GM19324 (cell line): ENCODE data around the gene TAF9.
"Not testable (repeated sequence)": the region's sequence is repeated elsewhere in the genome, so short reads cannot be mapped to it uniquely, and the experiment has no call there.

Experiments used
- ATAC-seq: cut with Tn5 transposase; IDR thresholded peaks from one replicate; pipeline ENCODE4 v1.9.1; 2021; ENCODE audit warnings: mild to moderate bottlenecking, moderate library complexity; ENCODE audit not compliant: unreplicated experiment, low FRiP score

The TAF9 gene, protein sequence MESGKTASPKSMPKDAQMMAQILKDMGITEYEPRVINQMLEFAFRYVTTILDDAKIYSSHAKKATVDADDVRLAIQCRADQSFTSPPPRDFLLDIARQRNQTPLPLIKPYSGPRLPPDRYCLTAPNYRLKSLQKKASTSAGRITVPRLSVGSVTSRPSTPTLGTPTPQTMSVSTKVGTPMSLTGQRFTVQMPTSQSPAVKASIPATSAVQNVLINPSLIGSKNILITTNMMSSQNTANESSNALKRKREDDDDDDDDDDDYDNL

DNA sequence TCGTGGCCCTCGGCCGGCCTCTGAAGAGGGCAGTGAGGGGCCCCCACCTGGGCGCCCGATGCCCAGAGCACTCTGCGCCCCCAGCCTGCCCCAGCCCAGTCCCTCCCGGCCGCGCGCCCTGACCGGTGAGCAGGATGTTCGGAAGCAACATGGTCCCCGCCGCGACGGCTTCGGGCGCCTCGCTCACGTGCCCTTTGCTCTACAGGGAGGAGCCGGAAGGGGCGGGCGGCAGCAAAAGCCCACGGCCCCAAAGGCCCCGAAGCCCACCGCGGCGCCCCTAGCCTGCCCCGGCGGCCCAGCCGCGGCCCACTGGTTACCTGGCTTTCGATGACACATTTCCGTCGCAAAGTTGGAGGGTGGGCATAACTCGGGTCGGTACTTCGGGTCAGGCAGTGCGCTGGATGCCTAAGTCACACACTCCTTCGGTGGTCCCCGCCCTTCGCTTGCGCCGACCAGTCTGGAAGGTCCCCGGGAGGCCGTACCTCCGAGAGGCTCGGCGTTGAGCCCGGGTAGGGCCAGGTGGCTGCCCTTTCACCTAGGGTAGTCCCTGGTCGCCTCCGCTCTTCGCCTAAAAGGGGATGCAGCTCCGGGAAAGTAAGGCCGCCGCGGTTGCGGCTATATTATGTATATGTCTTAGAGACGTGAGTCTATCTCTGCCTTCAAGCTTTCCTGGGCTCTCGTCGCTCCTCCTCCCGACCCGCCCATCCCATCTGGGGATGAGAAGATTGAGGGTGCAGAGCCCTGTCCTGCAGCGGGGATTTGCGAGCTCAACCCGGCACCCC lies at the start of gene TAF9, which contains the start of the genes AK6 and RAD17:
Gene TAF9 (minus strand): TSS at position 181 of the 782 bp plus-strand sequence. CDS start 3,783 bp downstream, outside the sequence.
Gene AK6 (minus strand): TSS at position 181 of the 782 bp plus-strand sequence. CDS start 30 bp downstream, at position 151.
Gene RAD17 (plus strand): TSS at position 479 of the 782 bp plus-strand sequence. CDS start 2,391 bp downstream, outside the sequence.
- peak; percentile 95 for ATAC-seq

GRCh38 chr5:69418554-69418953 lies 49.2 kb upstream of the TAF9 start:
- ATAC-seq, result no peak

DNA sequence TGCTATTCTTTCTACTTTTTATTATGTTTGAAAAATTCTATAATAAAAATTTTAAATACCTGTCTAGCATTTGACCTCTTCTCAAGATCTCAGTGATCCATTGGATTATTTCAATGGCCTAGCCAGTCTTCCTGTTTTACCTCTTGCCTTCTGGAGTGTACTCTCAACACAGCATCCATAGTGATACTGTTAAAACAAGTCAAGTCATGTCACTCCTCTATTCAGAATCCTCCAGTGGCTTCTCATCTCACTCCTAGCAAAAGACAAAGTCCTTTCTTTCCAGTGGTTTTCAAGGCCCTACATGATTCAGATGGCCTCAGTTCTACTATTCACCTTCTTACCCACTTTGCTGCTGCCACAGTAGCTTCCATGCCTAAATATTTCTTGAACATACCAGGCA lies 47.4 kb upstream of the TAF9 start:
- no peak for ATAC-seq

DNA sequence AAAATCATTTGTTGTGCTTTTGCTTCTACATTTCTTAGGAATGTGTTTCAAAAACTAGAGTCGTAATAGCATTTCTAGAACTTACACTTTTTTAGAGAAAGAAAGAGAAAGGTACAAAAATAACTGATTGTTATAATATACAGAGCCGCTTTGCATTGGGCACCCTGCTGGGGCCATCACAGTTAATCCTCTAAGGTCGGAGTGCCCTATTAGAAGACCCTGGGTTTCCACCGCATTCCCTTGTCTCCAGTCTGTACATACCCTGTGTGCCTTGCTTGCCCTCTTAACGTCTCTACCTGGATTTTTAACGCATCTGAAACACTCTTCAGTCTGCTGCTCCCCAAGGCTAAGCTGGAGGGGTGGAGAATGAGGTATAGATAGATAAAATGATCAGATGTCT lies 46.9 kb upstream of the TAF9 start:
- ATAC-seq, result no peak

- ATAC-seq, result no peak
Measured at GRCh38 chr5:69415584-69415958, 46.3 kb upstream of the TAF9 start.

DNA sequence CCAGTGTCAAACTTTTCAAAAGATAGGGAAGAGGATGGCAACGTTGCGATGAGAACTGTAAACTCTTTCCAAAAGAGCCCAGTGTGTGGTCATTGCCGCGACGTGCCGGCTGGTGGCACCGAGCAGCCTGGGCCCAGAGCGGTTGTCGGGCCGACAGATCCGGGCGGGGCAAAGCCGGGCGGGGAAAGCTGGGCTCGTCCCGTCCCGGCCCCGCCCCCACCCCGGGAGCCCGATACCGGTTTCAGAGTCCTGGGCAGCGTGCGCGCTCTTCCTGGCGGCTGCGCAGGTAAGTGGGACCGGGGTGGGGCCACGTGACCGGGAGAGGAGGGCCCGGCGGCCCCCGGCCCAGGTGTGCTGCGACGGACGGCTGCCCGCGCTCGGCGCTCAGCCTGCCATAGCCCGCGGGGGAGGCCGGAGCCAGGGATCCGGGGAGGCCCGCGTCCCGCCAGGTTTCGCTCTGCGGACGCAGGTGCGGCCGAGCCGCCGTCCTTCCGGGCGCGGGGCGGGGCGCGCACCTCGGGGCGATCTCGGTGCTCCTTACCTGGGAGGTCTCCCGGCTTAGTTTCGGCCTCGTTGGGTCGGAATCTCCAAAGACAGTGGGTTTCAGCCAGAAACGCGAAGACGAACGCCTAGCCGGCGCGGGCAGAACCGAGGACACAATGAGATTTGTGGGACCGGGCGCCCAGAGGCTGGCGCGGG lies 45.7 kb upstream of the TAF9 start, which contains the start of gene MARVELD2:
Gene MARVELD2 (plus strand): TSS at position 232 of the 699 bp plus-strand sequence. CDS start 4,270 bp downstream, outside the sequence.
- ATAC-seq, result no peak

GRCh38 chr5:69404659-69405330 lies 35.5 kb upstream of the TAF9 start:
- ATAC-seq, result no peak

DNA sequence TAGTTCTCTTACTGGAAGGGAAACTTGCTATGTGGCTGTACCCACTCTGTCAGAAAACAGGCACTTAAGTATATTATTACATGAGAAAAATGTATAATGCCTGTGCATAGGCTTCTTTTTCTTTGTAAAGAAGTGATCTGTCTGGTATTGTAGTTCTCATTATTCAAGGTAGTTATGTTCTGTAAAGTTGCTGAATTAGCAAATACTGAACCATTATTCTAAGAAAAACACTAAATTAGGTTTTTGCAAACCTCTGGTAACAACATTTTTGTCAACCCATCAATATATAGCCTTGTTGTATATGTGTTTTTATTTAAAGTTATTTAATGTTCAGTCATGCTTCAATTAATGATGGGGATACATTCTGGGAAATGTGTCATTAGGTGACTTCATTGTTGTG lies 9.1 kb upstream of the TAF9 start:
- ATAC-seq, result no peak

GRCh38 chr5:69374911-69375446 lies 5.7 kb upstream of the TAF9 start:
- ATAC-seq, result peak; percentile 69

DNA sequence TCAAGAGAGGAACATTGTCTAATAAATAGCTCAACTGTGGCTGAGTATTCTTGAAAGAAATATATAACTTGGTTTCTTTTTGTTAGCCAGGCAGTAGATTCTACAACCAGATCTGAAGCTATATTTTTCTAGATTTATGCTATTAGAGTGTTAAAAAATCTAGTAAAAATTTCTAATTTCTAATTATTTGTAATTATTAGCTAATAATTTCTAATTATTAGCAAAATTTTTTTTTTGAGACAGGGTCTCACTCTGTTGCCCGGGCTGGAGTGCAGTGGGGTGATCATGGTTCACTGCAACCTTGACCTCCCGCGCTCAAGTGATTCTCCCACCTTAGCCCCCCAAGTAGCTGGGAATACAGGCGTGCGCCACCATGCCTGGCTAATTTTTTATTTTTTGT lies 3.1 kb upstream of the TAF9 start:
- no peak for ATAC-seq

- ATAC-seq, result not testable (repeated sequence)
Measured at GRCh38 chr5:69370335-69370734, 1.0 kb upstream of the TAF9 start.

GRCh38 chr5:69368458-69369339 lies 621 bp downstream of the TAF9 start:
- ATAC-seq, result no peak

- ATAC-seq, result no peak
Measured at GRCh38 chr5:69367697-69368279, 1.5 kb downstream of the TAF9 start.

GRCh38 chr5:69364850-69365249 lies 4.5 kb downstream of the TAF9 start:
- ATAC-seq, result no peak

DNA sequence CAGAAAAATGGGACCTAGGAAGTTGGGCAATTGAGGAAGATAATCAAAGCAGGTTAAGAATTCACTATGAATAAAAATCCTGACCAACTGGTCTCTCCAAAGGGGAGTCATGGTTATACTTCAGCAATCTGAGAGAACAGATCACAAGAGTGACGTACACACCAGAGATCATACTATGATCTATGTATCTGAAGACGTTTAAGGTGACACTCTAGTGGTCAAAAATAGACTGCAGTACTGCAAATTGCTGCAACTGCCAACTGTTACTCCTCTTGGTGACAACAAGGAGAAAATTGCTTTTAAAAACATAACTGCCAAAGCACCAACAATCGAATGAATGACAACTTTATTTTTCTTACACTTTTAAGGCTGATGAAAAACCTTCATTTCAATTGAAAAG lies 4.9 kb downstream of the TAF9 start:
- no peak for ATAC-seq

- ATAC-seq, result no peak
Measured at GRCh38 chr5:69360442-69360841, 8.9 kb downstream of the TAF9 start.

DNA sequence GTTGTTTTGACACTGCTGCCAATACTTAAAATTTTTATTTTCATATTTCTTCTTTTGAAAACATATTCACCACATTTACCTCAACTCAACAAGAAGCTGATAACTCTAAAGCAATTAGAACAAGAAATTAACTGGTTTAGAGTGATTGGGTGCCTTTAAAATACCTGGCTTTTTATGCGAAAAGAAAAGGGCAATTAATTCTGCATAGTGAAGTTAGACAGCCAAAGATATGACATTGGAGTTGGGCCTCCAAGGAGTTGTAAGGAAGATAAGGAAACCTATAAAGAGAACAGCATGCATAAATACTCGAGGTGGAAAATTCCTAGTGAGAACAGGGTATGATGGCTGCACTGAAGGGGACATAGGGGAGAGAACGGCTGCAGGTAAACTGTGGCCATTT lies 9.6 kb downstream of the TAF9 start:
- ATAC-seq, result no peak

GRCh38 chr5:69350664-69351063 lies 18.7 kb downstream of the TAF9 start:
- ATAC-seq, result no peak

GRCh38 chr5:69343083-69343482 lies 26.2 kb downstream of the TAF9 start:
- no peak for ATAC-seq
